ENCODE measurements around the gene OSBPL3. TPM values are rescaled to one million over a fixed set of nuclear protein-coding genes. Genes with fewer than 3 reads are reported as not detected.

The OSBPL3 gene
- total RNA-seq, 2 experiments from 2014 or later: 44.6 to 45.7 TPM

DNA sequence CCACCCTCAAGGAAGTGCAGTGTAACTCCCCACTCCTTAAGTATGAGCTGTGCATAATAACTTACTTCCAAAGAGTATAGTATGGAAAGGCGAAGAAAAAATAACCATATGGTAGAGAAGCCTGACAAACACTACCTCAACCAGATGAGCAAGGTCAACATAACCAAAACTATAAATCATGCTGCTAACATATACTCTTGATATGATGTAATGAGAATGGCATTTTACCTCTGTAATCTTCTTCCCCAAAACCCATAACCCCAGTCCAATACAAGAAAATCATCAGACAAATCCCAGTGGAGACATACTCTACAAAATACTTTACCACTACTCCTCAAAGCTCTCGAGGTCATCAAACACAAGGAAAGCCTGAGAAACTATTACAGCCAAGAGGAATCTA, 15.8 kb downstream of the OSBPL3 start:
- Mint-ChIP-seq H3K4me3 (no peak overlapping the region), H3K27me3 (no peaks in the 10 kb centered on the region), H3K27ac (peak overlapping the region; percentile 21), H3K4me1 (ENCODE audit: low read depth) (peaks cover 79% of the 10 kb centered on the region), H3K36me3 (ENCODE audit: low read depth) (peaks cover 14% of the 10 kb centered on the region), H3K9me3 (no peaks in the 10 kb centered on the region)
- intact Hi-C loops (cut with micrococcal nuclease): no loop called here
- ATAC-seq (no peak), DNase-seq (no peak)
- CTCF ChIA-PET: interaction anchor here (0.8 to 1.4 kb wide), 4 partner anchors 13 to 106 kb away, joined by 3 to 7 read pairs (median 6); no protein-coding TSS in a partner anchor
- POLR2A ChIA-PET: interaction anchor here (1.0 kb wide), 1 partner anchor 14 kb away, joined by 3 read pairs; no protein-coding TSS in a partner anchor
- TF ChIP-seq CTCF (IDR thresholded peaks at IDR 0.05): no peak

DNA sequence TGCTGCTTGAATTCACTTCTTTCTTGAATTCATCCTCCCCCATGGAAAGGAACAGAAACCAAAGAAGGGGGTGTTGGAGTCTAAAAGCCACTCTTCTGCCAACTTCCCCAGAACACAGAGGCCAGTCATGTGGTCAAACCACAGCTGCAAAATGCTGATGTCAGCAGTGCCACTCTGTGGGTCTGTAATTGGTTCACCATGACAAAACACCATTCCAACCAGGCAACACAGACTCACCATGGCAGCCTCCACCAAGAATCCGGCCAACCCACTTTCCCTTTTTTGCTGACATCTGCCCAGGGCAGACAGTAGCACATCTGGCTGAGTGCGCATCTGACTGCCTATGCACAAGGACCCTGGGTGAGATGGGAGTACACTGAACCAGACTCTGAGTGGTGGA, 16.8 kb downstream of the OSBPL3 start:
- no peaks in the 10 kb centered on the region for H3K27me3 Mint-ChIP-seq
- H3K9me3 Mint-ChIP-seq: no peaks in the 10 kb centered on the region
- ATAC-seq (peak; percentile 14), DNase-seq (peak; percentile 62)
- H3K4me1 Mint-ChIP-seq (ENCODE audit: low read depth): peaks cover 83% of the 10 kb centered on the region
- TF ChIP-seq CTCF (IDR thresholded peaks at IDR 0.05): no peak
- POLR2A ChIA-PET: interaction anchor here (0.7 to 1.3 kb wide), 3 partner anchors 11 to 142 kb away, joined by 3 to 4 read pairs (median 3); no protein-coding TSS in a partner anchor
- H3K4me3 Mint-ChIP-seq: no peak overlapping the region
- intact Hi-C loops (cut with micrococcal nuclease): no loop called here
- CTCF ChIA-PET: interaction anchor here (0.7 to 1.5 kb wide), 2 partner anchors 30 to 142 kb away, joined by 3 to 6 read pairs; no protein-coding TSS in a partner anchor
- peak overlapping the region; percentile 74 for H3K27ac Mint-ChIP-seq
- peaks cover 14% of the 10 kb centered on the region for H3K36me3 Mint-ChIP-seq (ENCODE audit: low read depth)

DNA sequence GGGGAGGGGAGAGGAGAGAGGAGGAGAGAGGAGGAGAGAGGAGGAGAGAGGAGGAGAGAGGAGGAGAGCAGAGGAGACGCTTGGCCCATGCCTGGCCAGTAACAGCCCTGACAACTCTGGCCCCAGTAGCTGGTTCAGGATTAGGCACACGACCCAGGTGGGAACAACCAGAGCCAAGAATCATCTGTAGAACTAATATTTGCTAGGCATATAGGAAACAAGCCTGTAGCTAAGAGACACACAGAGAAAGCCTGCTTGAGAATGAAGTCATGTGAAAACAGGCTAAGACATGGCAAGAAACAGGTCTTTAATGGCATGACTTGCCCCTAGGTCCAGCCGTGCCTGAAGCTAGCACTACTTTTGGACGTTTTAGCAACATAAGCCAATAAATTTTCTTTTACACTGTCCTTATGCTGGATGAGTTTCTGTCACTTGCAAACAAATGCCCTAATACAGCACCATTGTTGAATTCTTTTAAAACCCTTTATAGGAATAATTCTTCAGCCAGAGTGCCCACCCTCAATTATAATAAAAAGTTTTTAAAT, 17.5 kb downstream of the OSBPL3 start:
- no peaks in the 10 kb centered on the region for H3K9me3 Mint-ChIP-seq
- H3K4me3 Mint-ChIP-seq: no peak overlapping the region
- no peak for ATAC-seq
- no peaks in the 10 kb centered on the region for H3K27me3 Mint-ChIP-seq
- intact Hi-C loops (cut with micrococcal nuclease): no loop called here
- peaks cover 14% of the 10 kb centered on the region for H3K36me3 Mint-ChIP-seq (ENCODE audit: low read depth)
- DNase-seq: no peak
- no peak for TF ChIP-seq CTCF (IDR thresholded peaks at IDR 0.05)
- no peak overlapping the region for H3K27ac Mint-ChIP-seq
- ChIA-PET POLR2A (interaction anchor here (0.7 to 1.3 kb wide), 3 partner anchors 10 to 141 kb away, joined by 3 to 4 read pairs (median 3); no protein-coding TSS in a partner anchor), CTCF (interaction anchor here (0.7 to 1.5 kb wide), 2 partner anchors 29 to 141 kb away, joined by 3 to 6 read pairs; no protein-coding TSS in a partner anchor)
- peaks cover 85% of the 10 kb centered on the region for H3K4me1 Mint-ChIP-seq (ENCODE audit: low read depth)

GRCh38 chr7:24959735-24960485, 20.1 kb downstream of the OSBPL3 start:
- no peak overlapping the region for H3K4me3 Mint-ChIP-seq
- H3K27ac Mint-ChIP-seq: no peak overlapping the region
- H3K36me3 Mint-ChIP-seq (ENCODE audit: low read depth): peaks cover 14% of the 10 kb centered on the region

More at GRCh38 chr7:24959735-24960485, 20.1 kb downstream of the OSBPL3 start:
- POLR2A ChIA-PET: no interaction called here
- no peak for ATAC-seq
- CTCF ChIA-PET: interaction anchor here (1.0 to 1.6 kb wide), 3 partner anchors 12 to 139 kb away, joined by 3 to 6 read pairs (median 4); no protein-coding TSS in a partner anchor
- no peak for TF ChIP-seq CTCF (IDR thresholded peaks at IDR 0.05)
- no peak for DNase-seq
- no peaks in the 10 kb centered on the region for H3K9me3 Mint-ChIP-seq
- intact Hi-C loops (cut with micrococcal nuclease): no loop called here
- peaks cover 74% of the 10 kb centered on the region for H3K4me1 Mint-ChIP-seq (ENCODE audit: low read depth)
- no peaks in the 10 kb centered on the region for H3K27me3 Mint-ChIP-seq

All from activated CD8-positive, alpha-beta T cell treated with anti-CD3 and anti-CD28 coated beads for 36 hours (primary cell).